Measurements from ENCODE around the gene APOBEC3H.

DNA sequence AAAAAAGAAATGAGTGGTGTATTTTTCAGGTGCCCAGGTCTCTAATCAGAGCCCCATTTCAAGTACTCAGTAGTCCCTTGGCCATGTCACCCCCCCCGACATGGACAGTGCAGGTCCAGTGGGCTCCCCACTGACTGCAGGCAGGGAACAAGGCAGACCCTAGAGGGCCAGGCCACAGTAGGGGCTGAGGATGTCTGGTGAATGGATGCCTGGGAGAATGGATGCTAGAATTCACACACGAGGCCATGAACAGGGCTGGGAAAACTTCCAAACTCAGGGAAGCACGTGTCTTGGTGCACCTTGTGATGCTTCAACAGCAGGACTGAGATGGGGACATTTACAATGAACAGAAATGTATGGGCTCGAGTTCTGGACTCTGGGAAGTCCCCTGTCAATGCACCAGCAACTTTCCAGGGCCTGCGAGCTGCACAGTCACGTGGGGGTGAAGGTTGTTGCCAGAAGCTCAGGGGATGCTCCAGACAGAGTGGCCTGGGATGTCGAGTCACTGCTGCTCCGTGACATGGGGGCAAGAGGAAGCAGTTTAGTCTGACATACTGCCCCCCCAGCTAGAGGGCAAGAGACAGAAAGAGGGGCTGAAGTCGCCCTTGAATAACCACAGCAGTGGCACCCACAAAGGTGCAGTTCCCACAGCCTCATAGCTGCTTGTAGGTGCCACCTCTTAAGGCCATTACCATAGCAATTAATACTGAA lies 16.8 kb upstream of the APOBEC3H start:
- no peak for TF ChIP-seq POLR2AphosphoS5 (IDR thresholded peaks at IDR 0.05)
- TF ChIP-seq, protein P1, sequence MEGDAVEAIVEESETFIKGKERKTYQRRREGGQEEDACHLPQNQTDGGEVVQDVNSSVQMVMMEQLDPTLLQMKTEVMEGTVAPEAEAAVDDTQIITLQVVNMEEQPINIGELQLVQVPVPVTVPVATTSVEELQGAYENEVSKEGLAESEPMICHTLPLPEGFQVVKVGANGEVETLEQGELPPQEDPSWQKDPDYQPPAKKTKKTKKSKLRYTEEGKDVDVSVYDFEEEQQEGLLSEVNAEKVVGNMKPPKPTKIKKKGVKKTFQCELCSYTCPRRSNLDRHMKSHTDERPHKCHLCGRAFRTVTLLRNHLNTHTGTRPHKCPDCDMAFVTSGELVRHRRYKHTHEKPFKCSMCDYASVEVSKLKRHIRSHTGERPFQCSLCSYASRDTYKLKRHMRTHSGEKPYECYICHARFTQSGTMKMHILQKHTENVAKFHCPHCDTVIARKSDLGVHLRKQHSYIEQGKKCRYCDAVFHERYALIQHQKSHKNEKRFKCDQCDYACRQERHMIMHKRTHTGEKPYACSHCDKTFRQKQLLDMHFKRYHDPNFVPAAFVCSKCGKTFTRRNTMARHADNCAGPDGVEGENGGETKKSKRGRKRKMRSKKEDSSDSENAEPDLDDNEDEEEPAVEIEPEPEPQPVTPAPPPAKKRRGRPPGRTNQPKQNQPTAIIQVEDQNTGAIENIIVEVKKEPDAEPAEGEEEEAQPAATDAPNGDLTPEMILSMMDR (IDR thresholded peaks at IDR 0.05) = no peak
- TF ChIP-seq EP300 (IDR thresholded peaks at IDR 0.05) = no peak
